Liver (tissue), 9 donors: ENCODE results near the gene FAM111A. TPM values are rescaled to one million over a fixed set of nuclear protein-coding genes. Genes with fewer than 3 reads are reported as not detected.

ENCODE experiments used
- DNase-seq: peaks from one replicate; pipeline ENCODE4 v3.0.0-alpha.2; 2017; ENCODE audit warnings: low spot score
- H3K27ac ChIP-seq, 2 donors: one replicate each; pipeline ENCODE4 v1.7.0; 2013; ENCODE audit warnings: inconsistent platforms in 2 of 2, low read length in 2 of 2, control low read depth in 1 of 2, low read depth in 1 of 2, mild to moderate bottlenecking in 1 of 2
- H3K27me3 ChIP-seq, 4 donors: one replicate each; pipeline versions ENCODE4 v1.6.1 to v1.7.0; 2013; ENCODE audit warnings: low read length in 3 of 4, inconsistent platforms in 1 of 4, mild to moderate bottlenecking in 1 of 4, moderate library complexity in 1 of 4; ENCODE audit not compliant: control insufficient read depth in 4 of 4, insufficient read depth in 4 of 4
- H3K36me3 ChIP-seq, 4 donors: one replicate each; pipeline versions ENCODE4 v1.6.1 to v1.7.0; 2013; ENCODE audit warnings: low read length in 3 of 4, mild to moderate bottlenecking in 3 of 4, low read depth in 1 of 4, moderate library complexity in 1 of 4; ENCODE audit not compliant: control insufficient read depth in 4 of 4, insufficient read depth in 3 of 4
- H3K4me1 ChIP-seq, 4 donors: one replicate each; pipeline versions ENCODE4 v1.6.1 to v1.7.0; 2013; ENCODE audit warnings: low read length in 3 of 4, mild to moderate bottlenecking in 3 of 4, moderate library complexity in 1 of 4; ENCODE audit not compliant: control insufficient read depth in 4 of 4, insufficient read depth in 4 of 4
- H3K4me3 ChIP-seq, 3 donors: one replicate each; pipeline versions ENCODE4 v1.6.1 to v1.7.0; 2013; ENCODE audit warnings: low read length in 3 of 3, control low read depth in 1 of 3, low read depth in 1 of 3, mild to moderate bottlenecking in 1 of 3
- H3K9ac ChIP-seq, 2 donors: one replicate each; pipeline ENCODE4 v1.7.0; 2013; ENCODE audit warnings: low read length in 2 of 2, mild to moderate bottlenecking in 2 of 2, moderate library complexity in 2 of 2, control low read depth in 1 of 2, low read depth in 1 of 2
- H3K9me3 ChIP-seq, 4 donors: one replicate each; pipeline versions ENCODE4 v1.6.1 to v1.7.0; 2013; ENCODE audit warnings: low read length in 3 of 4; ENCODE audit not compliant: control insufficient read depth in 4 of 4
- ATF3 ChIP-seq: IDR thresholded peaks from 2 replicates; pipeline ENCODE4 v1.6.1; 2016; ENCODE audit warnings: antibody characterized with exemption
- EGR1 ChIP-seq, 2 donors: IDR thresholded peaks; 2 replicates each; pipeline ENCODE4 v1.6.1; 2016 to 2018; ENCODE audit warnings: antibody characterized with exemption in 2 of 2, low read depth in 2 of 2
- FOXA2 ChIP-seq: IDR thresholded peaks from 2 replicates; pipeline ENCODE4 v1.6.1; 2016; ENCODE audit warnings: antibody characterized with exemption
- GABPA ChIP-seq, 2 donors: IDR thresholded peaks in 1 of 2; conservative IDR thresholded peaks in 1 of 2; 2 replicates each; pipeline ENCODE4 v1.6.1; 2016; ENCODE audit warnings: antibody characterized with exemption in 2 of 2, mild to moderate bottlenecking in 1 of 2, moderate library complexity in 1 of 2
- HNF4A ChIP-seq, 2 donors: conservative IDR thresholded peaks; 2 replicates each; pipeline ENCODE4 v1.6.1; 2016; ENCODE audit warnings: antibody characterized with exemption in 2 of 2, mild to moderate bottlenecking in 2 of 2
- HNF4G ChIP-seq: IDR thresholded peaks from 2 replicates; pipeline ENCODE4 v1.6.1; 2016; ENCODE audit warnings: antibody characterized with exemption
- JUND ChIP-seq, 2 donors: IDR thresholded peaks; 2 replicates each; pipeline ENCODE4 v1.6.1; 2016; ENCODE audit warnings: antibody characterized with exemption in 2 of 2
- MAX ChIP-seq: IDR thresholded peaks from 2 replicates; pipeline ENCODE4 v1.6.1; 2016; ENCODE audit warnings: antibody characterized with exemption
- RAD21 ChIP-seq, 2 donors: IDR thresholded peaks; 2 replicates each; pipeline ENCODE4 v1.6.1; 2016; ENCODE audit warnings: antibody characterized with exemption in 2 of 2, mild to moderate bottlenecking in 2 of 2
- REST ChIP-seq: IDR thresholded peaks from 2 replicates; pipeline ENCODE4 v1.6.1; 2016; ENCODE audit warnings: antibody characterized with exemption, mild to moderate bottlenecking
- RXRA ChIP-seq, 2 donors: IDR thresholded peaks; 2 replicates each; pipeline ENCODE4 v1.6.1; 2017 to 2018; ENCODE audit warnings: antibody characterized with exemption in 2 of 2, mild to moderate bottlenecking in 1 of 2
- TAF1 ChIP-seq: conservative IDR thresholded peaks from 2 replicates; pipeline ENCODE4 v1.6.1; 2016; ENCODE audit warnings: antibody characterized with exemption, mild to moderate bottlenecking
- ZBTB33 ChIP-seq: IDR thresholded peaks from 2 replicates; pipeline ENCODE4 v1.6.1; 2016; ENCODE audit warnings: antibody characterized with exemption
- WGBS: extraction: QIAGEN DNeasy Blood & Tissue Kit; methylation state at CpG from one replicate; pipeline ENCODE4 v1.1.7; 2013; 5-methylcytosine and 5-hydroxymethylcytosine counted together
- polyA plus RNA-seq, 2 donors: library from polyadenylated mRNA; stranded (reverse) in 1 of 2; unstranded in 1 of 2; fragments of 200-250 nt in 1 of 2; fragments of >200 nt in 1 of 2; fragmentation: Nextera tagmentation in 1 of 2; extraction: Ambion mirVana in 1 of 2; gene quantifications; one replicate each; pipeline versions ENCODE4 v1.2.1 to v1.2.3, GENCODE V29; 2013 to 2015
- total RNA-seq, 2 donors: library from RNA; depleted of rRNA; stranded (reverse); fragments of >200 nt; gene quantifications; one replicate each; pipeline ENCODE4 v1.2.3, GENCODE V29; 2014
- TF ChIP-seq, protein P1 (sequence below): fragments of 150-350 bp; IDR thresholded peaks from 2 replicates; pipeline ENCODE4 v1.5.1; 2017; ENCODE audit warnings: improper control_type of control experiment, low read depth, low read length; ENCODE audit not compliant: missing input control
- donor health status: healthy.
- donor health status: healthy.
- donor health status: healthy.
- donor health status: healthy.
- donor health status: healthy.

FAM111A gene
- total and polyA plus RNA-seq, 4 donors: 5.9 to 27.0 (median 14.2) TPM

- no peak for TF ChIP-seq ZBTB33
Measured at GRCh38 chr11:59114344-59114743, 28.3 kb upstream of the FAM111A start (continued).

- Histone ChIP-seq H3K4me3 (no peak overlapping the region), H3K27ac (no peak overlapping the region), H3K9me3 (peaks cover 6 to 14% (median 12%) of the 10 kb centered on the region in 4 donors), H3K4me1 (no peaks in the 10 kb centered on the region), H3K9ac (no peak overlapping the region), H3K27me3 (no peaks in the 10 kb centered on the region), H3K36me3 (no peaks in the 10 kb centered on the region)
- no peak for TF ChIP-seq HNF4A (conservative IDR thresholded peaks at IDR 0.05)
- no peak for TF ChIP-seq RAD21 (IDR thresholded peaks at IDR 0.05)
- TF ChIP-seq RXRA (IDR thresholded peaks at IDR 0.05): no peak
- TF ChIP-seq MAX: no peak
- TF ChIP-seq FOXA2: no peak
- TF ChIP-seq HNF4G: no peak
- no peak for TF ChIP-seq EGR1 (IDR thresholded peaks at IDR 0.05; ENCODE audit: low read depth in 2 of 2)
- no peak for TF ChIP-seq JUND (IDR thresholded peaks at IDR 0.05)
- no peak for TF ChIP-seq ATF3
- TF ChIP-seq, protein P1, sequence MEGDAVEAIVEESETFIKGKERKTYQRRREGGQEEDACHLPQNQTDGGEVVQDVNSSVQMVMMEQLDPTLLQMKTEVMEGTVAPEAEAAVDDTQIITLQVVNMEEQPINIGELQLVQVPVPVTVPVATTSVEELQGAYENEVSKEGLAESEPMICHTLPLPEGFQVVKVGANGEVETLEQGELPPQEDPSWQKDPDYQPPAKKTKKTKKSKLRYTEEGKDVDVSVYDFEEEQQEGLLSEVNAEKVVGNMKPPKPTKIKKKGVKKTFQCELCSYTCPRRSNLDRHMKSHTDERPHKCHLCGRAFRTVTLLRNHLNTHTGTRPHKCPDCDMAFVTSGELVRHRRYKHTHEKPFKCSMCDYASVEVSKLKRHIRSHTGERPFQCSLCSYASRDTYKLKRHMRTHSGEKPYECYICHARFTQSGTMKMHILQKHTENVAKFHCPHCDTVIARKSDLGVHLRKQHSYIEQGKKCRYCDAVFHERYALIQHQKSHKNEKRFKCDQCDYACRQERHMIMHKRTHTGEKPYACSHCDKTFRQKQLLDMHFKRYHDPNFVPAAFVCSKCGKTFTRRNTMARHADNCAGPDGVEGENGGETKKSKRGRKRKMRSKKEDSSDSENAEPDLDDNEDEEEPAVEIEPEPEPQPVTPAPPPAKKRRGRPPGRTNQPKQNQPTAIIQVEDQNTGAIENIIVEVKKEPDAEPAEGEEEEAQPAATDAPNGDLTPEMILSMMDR: no peak
- no peak for TF ChIP-seq TAF1
- no peak for TF ChIP-seq REST
- WGBS: 100% methylated on average over 1 of the region's 1 CpG
- DNase-seq: no peak
Measured at GRCh38 chr11:59115553-59115952, 27.1 kb upstream of the FAM111A start.

GRCh38 chr11:59117774-59118173, 24.9 kb upstream of the FAM111A start:
- no peak overlapping the region for H3K9ac ChIP-seq
- H3K27ac ChIP-seq: no peak overlapping the region
- no peaks in the 10 kb centered on the region for H3K27me3 ChIP-seq
- WGBS: 96% methylated on average over 2 of the region's 2 CpGs
- no peaks in the 10 kb centered on the region for H3K36me3 ChIP-seq
- no peak for DNase-seq
- TF ChIP-seq MAX (no peak), GABPA (IDR thresholded peaks at IDR 0.05 in 1 of 2, conservative IDR thresholded peaks at IDR 0.05 in 1 of 2) (no peak), JUND (IDR thresholded peaks at IDR 0.05) (no peak)
- no peak overlapping the region for H3K4me3 ChIP-seq
- no peaks in the 10 kb centered on the region for H3K4me1 ChIP-seq
- H3K9me3 ChIP-seq: peaks cover 6 to 14% (median 12%) of the 10 kb centered on the region in 4 donors
